NCI-H510A treated with DMSO at 0.1 percent for 48 hours (cell line): Measurements from ENCODE around the gene NPIPA1.
"Not testable (repeated sequence)": the region's sequence is repeated elsewhere in the genome, so short reads cannot be mapped to it uniquely, and the experiment has no call there.

Source experiments
- DNase-seq: peaks from one replicate; lab custom pipeline; 2025; lab: John Stamatoyannopoulos, UW

Gene NPIPA1

DNA sequence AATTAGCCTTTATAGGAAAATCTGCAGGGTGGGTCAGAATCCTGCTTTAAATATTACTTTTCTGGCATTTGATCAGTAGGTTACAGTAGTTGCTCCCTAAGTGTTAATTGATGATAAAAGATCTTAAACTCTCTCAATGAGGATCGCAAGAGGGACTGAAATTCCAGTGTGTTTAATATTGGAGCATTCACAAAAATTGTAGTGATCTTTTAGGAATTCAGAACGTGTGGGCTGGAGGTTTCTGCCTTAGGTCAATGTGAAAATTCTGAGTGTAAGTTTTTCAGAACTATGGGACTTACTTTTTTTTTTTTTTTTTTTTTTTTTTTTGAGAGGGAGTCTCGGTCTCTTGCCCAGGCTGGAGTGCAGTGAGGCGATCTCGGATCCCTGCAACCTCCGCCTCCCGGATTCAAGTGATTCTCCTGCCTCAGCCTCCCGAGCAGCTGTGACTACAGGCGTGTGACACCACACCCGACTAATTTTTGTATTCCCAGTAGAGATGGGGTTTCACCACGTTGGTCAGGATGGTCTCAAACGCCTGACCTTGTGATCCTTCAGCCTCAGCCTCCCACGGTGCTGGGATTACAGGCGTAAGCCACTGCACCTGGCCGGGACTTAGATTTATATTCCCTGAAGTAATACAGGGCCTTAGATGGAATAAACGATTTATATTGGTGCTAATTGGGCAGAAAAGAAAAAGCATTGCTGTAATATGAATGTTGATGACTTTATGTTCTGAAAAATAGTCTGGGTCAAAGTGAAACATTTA is 39.9 kb downstream of the NPIPA1 start:
- not testable (repeated sequence) for DNase-seq

DNA sequence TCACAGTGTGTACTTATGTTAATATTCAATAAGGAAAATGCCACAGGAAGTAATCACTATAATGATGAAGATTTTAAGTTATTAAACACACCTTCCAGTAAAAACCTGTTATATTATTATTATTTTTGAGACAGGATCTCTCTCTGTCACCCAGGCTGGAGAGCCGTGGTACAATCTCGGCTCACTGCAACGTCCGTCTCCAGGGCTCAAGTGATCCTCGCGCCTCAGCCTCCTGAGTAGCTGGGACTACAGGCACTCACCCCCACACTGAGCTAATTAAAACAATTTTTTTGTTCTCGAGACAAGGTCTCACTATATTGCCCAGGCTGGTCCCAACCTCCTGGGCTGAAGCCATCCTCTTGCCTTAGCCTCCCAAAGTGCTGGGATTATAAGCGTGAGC is 41.0 kb downstream of the NPIPA1 start:
- DNase-seq: not testable (repeated sequence)

DNA sequence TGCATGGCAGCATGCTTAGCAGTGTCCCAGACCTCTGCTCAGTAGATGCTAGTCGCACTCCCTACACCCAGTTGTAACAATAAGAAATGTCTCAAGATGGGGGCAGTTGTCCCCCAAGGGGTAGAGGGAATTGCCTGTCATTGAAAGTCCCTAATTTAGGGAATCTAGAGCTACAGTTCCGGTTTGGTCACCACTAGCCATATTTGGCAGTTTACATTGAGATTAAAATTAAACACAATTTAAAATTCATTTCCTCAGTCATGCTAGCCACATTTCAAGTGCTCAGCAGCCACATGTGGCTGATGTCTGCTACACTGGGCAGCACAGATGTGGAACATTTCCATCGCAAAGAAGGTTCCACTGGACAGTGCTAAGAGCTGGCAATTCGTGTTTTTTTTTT is 41.7 kb downstream of the NPIPA1 start:
- DNase-seq: not testable (repeated sequence)

DNA sequence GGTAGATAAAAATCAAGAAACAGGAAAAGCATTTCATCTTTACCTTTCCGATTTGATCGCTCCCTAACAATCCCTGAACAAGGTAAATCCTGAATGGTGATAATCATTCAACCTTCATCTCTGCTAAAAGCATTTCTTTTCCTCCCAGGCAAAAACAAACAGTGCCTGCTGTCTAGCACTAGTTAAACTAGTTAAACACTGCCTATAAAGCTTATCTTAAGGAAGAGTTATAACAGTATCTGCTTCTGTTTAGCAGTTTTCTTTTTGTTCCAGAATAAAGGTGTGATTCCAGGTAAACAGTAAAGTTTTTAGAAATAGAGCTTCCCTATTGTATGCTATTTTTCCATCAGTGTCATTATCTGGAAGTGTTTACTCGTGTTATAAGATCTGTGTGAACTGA is 44.0 kb downstream of the NPIPA1 start:
- DNase-seq: not testable (repeated sequence)

DNA sequence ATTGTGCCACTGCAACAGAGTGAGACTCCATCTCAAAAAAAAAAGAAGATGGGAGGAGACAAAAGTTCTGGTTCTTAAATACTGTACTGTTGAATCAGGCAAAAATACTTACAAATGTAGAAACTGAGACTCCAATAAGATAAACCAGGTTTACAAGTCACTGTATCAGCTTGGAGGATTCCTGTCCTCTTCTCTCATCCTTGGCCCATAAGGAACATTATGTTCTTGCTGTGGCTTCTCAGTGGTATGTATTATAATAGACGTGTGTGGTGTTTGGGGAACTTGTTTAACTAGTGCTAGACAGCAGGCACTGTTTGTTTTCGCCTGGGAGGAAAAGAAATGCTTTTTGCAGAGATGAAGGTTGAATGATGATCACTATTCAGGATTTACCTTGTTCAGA is 45.3 kb downstream of the NPIPA1 start:
- DNase-seq: not testable (repeated sequence)

DNA sequence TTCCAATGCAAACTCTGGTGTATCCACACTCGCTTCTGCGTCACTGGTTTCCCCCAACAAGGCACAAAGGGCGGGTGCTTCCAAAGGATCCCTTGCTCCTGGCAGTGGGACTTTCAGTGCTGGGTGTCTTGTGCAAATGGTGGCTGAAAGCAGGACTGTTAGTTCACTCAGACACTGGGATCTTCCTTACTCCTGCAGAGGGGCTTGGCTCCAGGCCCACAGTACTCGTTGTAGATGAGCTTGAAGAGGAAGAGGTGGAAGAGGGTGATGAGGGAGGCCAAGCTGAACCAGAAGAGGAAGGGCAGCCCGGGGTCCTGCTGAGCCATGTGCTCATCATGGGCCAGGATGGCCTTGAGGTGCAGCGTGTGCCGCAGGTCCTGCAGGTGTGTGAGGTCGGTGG is 50.8 kb downstream of the NPIPA1 start:
- DNase-seq: not testable (repeated sequence)

DNA sequence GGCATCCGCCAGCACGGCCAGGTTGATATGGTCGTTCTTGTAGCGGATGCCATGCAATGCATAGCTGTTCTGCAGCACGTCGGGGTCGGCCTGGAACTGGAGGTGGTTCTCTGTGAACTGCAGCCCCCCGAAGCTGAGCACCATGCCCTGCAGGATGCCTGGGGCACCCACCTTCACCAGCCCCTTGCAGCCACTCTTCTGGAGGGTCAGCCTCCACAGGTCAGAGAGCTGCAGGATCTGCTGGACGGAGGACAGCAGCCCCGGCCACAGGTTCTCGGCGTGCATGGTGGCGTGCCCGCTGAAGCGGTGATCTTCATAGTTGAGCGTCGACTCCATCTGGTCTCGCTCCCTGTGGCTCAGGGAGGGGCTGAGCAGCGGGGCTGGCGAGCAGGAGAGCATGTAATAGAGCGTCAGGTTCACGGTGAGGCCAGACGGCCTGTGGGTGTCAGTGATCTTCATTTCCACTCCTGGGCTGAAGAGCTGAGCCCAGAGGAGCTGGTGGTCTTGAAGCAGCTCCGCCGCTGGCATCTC is 51.5 kb downstream of the NPIPA1 start:
- DNase-seq: not testable (repeated sequence)

DNA sequence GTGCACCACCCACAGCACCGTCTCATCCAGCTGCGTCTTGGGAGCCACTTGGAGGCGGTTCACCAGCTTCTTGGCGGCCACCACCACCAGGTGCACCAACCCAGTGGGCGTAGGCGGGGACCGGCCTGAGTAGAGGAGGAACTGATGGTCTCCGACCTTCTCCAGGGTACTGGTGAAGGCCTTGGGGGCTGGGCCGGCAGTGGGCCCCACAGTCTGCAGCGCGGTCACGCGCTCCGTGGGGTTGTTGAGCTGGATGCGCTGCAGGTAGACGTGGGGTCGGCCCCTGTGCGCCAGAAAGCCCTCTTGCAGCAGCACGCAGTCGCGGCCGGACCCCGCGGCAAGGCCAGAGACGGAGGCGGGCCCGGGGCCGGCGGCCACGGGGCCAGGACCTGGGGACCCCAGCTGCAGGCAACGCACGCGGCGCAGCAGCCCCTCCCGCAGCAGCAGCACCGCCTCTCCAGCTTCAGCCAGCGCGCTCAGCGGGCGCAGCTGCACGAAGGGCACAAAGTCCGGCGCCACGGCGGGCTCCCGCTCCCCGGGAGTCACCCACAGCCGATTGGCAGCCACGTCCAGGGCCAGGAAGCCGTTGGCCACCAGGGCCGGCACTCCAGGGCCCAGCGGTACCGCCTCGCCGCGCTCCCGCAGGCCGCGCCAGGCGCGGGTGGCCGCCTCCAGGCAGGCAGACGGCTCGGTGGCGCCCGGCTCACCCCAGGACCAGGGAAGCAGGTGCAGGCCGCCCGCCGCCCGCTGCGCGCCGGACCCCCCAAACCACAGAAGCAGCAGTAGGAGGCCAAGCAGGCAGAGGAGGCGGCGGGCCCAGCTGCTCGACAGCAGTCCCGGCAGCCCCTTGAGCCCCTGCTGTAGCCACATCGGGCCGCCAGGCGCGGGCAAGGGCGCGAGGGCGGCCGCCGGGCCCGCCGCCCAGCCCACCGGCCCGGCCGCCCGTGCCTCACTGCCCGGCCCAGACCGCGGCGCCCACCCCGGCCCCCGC is 52.3 kb downstream of the NPIPA1 start:
- not testable (repeated sequence) for DNase-seq

DNA sequence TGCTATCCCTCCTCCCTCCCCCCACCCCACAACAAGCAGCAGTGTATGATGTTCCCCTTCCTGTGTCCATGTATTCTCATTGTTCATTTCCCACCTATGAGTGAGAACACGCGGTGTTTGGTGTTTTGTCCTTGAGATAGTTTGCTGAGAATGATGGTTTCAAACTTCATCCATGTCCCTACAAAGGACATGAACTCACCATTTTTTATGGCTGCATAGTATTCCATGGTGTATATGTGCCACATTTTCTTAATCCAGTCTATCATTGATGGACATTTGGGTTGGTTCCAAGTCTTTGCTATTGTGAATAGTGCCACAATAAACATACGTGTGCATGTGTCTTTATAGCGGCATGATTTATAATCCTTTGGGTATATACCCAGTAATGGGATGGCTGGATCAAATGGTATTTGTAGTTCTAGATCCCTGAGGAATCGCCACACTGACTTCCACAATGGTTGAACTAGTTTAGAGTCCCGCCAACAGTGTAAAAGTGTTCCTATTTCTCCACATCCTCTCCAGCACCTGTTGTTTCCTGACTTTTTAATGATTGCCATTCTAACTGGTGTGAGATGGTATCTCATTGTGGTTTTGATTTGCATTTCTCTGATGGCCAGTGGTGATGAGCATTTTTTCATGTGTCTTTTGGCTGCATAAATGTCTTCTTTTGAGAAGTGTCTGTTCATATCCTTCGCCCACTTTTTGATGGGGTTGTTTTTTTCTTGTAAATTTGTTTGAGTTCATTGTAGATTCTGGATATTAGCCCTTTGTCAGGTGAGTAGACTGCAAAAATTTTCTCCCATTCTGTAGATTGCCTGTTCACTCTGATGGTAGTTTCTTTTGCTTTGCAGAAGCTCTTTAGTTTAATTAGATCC is 56.3 kb downstream of the NPIPA1 start:
- DNase-seq: not testable (repeated sequence)

DNA sequence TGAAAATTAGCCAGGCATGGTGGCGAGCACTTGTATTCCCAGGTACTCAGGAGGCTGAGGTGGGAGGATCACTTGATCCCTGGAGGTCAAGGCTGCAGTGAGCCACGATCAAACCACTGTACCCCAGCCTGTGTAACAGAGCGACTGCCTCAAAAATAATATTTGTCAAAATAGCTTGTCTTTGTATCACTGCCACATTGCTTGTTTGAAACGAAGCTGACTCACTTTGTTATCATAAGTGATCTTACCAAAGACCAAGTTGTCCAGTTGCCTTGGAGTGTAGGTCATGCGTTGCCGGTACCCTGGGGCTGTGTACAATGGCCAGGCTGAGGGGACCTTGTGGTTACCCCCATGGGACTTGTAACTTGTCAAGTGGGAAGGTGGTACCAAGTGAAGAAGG is 59.5 kb downstream of the NPIPA1 start:
- DNase-seq: not testable (repeated sequence)

DNA sequence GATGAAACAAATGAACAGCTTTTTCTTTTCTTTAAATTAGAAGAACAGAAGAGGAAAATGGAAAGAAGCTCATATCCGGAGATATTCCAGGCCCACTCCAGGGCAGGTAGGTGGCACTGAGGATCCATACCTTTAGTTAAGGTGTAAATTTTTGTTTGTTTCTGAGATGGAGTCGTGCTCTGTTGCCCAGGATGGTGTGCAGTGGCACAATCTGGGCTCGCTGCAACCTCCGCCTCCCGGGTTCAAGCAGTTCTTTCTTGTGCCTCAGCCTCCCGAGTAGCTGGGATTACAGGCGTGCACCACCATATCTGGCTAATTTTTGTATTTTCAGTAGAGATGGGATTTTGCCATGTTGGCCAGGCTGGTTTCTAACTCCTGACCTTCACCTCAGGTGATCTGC is 61.1 kb downstream of the NPIPA1 start:
- DNase-seq: not testable (repeated sequence)

DNA sequence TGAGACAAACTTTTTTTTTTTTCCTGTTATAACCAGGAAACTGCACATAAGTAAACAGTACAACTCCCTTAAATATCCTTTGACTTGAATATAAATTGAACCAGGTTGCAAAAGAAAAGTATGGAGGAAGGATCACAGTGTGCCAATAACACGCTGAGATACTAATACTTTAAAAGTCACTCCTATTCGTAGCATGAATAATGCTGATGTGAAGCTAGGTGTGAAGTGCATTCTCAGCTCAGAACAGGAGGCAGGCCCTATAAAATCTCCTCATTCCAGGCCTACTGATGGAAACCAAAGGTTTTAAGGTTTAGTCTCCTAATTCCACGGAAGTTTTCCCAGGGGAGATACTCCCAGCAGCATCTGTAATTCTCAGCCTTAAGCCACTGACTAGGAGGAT is 62.6 kb downstream of the NPIPA1 start:
- not testable (repeated sequence) for DNase-seq
